ENCODE measurements around the gene PTGES3.
"Not testable (repeated sequence)": the region's sequence is repeated elsewhere in the genome, so short reads cannot be mapped to it uniquely, and the experiment has no call there.

Gene PTGES3

GRCh38 chr12:56704522-56704921 is 16.4 kb upstream of the PTGES3 start:
- not testable (repeated sequence) for DNase-seq

GRCh38 chr12:56699020-56699661 is 11.1 kb upstream of the PTGES3 start:
- DNase-seq = no peak

GRCh38 chr12:56695327-56696101 is 7.4 kb upstream of the PTGES3 start:
- no peak for DNase-seq

- no peak for DNase-seq
Observed at GRCh38 chr12:56694161-56694560, 6.1 kb upstream of the PTGES3 start.

- no peak for DNase-seq
Observed at GRCh38 chr12:56688846-56689109, 694 bp upstream of the PTGES3 start.

- peak; percentile 55 for DNase-seq
Observed at GRCh38 chr12:56687223-56688128, 608 bp downstream of the PTGES3 start.

- DNase-seq = no peak
Observed at GRCh38 chr12:56684745-56685359, 3.2 kb downstream of the PTGES3 start.

- DNase-seq = no peak
Observed at GRCh38 chr12:56682323-56682722, 5.8 kb downstream of the PTGES3 start.

- DNase-seq = no peak
Observed at GRCh38 chr12:56679883-56680575, 8.1 kb downstream of the PTGES3 start.

GRCh38 chr12:56678852-56679251 is 9.2 kb downstream of the PTGES3 start:
- DNase-seq = no peak

GRCh38 chr12:56677680-56678079 is 10.4 kb downstream of the PTGES3 start:
- no peak for DNase-seq

- no peak for DNase-seq
Observed at GRCh38 chr12:56676851-56677580, 11.1 kb downstream of the PTGES3 start.

- DNase-seq = no peak
Observed at GRCh38 chr12:56671608-56672007, 16.5 kb downstream of the PTGES3 start.

GRCh38 chr12:56670836-56671235 is 17.2 kb downstream of the PTGES3 start:
- no peak for DNase-seq

- no peak for DNase-seq
Observed at GRCh38 chr12:56668197-56668457, 20.0 kb downstream of the PTGES3 start.

GRCh38 chr12:56661979-56662638 is 26.0 kb downstream of the PTGES3 start:
- no peak for DNase-seq

- no peak for DNase-seq
Observed at GRCh38 chr12:56661560-56661959, 26.5 kb downstream of the PTGES3 start.

- no peak for DNase-seq
Observed at GRCh38 chr12:56658921-56659320, 29.2 kb downstream of the PTGES3 start.

- no peak for DNase-seq
Observed at GRCh38 chr12:56657416-56658379, 30.4 kb downstream of the PTGES3 start.

GRCh38 chr12:56653781-56654180 is 34.3 kb downstream of the PTGES3 start:
- not testable (repeated sequence) for DNase-seq

Measured in NCI-H774 (cell line).